ENCODE data around the gene CHST15. TPM values are rescaled to one million over a fixed set of nuclear protein-coding genes. Genes with fewer than 3 reads are reported as not detected.

CHST15 gene
- polyA plus RNA-seq (2013, experiment 1 of 4) = 4.9 TPM
- 5.2 TPM for polyA plus RNA-seq (2013, experiment 2 of 4)
- 2.8 TPM for polyA plus RNA-seq (2013, experiment 3 of 4)
- 3.5 TPM for polyA plus RNA-seq (2013, experiment 4 of 4)

- Histone ChIP-seq H3K27ac (ENCODE audit: insufficient read depth, low read depth, low read length, poor library complexity, severe bottlenecking) (no peak within 1 kb of the TSS), H3K4me1 (ENCODE audit: control insufficient read depth, insufficient read depth, low read length) (peaks cover 9% of the 10 kb centered on the region), H3K4me3 (ENCODE audit: insufficient read depth, low read depth, low read length) (peak within 1 kb of the TSS; percentile 55), H3K9me3 (ENCODE audit: control insufficient read depth, low read length) (no peaks in the 10 kb centered on the region), H3K27me3 (ENCODE audit: control insufficient read depth, insufficient read depth, low read length, poor library complexity, severe bottlenecking) (peaks cover 74% of the 10 kb centered on the region), H3K36me3 (ENCODE audit: control insufficient read depth, insufficient read depth, low read length) (no peaks in the 10 kb centered on the region)
- 0% methylated on average over 106 of the region's 106 CpGs for WGBS, 2 experiments
Observed at GRCh38 chr10:124092860-124093773, at the start of gene CHST15. TSS of gene CHST15 (minus strand) at chr10:124093598. CDS start at chr10:124046212, 47,386 bp downstream.

GRCh38 chr10:124142960-124143359, 49.6 kb upstream of the CHST15 start:
- H3K27me3 ChIP-seq (ENCODE audit: control insufficient read depth, insufficient read depth, low read length, poor library complexity, severe bottlenecking) = no peaks in the 10 kb centered on the region
- no peak overlapping the region for H3K27ac ChIP-seq (ENCODE audit: insufficient read depth, low read depth, low read length, poor library complexity, severe bottlenecking)
- H3K4me1 ChIP-seq (ENCODE audit: control insufficient read depth, insufficient read depth, low read length) = no peaks in the 10 kb centered on the region
- H3K9me3 ChIP-seq (ENCODE audit: control insufficient read depth, low read length) = no peaks in the 10 kb centered on the region
- no peaks in the 10 kb centered on the region for H3K36me3 ChIP-seq (ENCODE audit: control insufficient read depth, insufficient read depth, low read length)
- no peak overlapping the region for H3K4me3 ChIP-seq (ENCODE audit: insufficient read depth, low read depth, low read length)
- 92 to 95% methylated on average over 6 of the region's 6 CpGs for WGBS, 2 experiments

- H3K36me3 ChIP-seq (ENCODE audit: control insufficient read depth, insufficient read depth, low read length) = no peaks in the 10 kb centered on the region
- no peak overlapping the region for H3K27ac ChIP-seq (ENCODE audit: insufficient read depth, low read depth, low read length, poor library complexity, severe bottlenecking)
- H3K4me3 ChIP-seq (ENCODE audit: insufficient read depth, low read depth, low read length) = no peak overlapping the region
- WGBS, 2 experiments = 94% methylated on average over 7 of the region's 7 CpGs
- H3K27me3 ChIP-seq (ENCODE audit: control insufficient read depth, insufficient read depth, low read length, poor library complexity, severe bottlenecking) = no peaks in the 10 kb centered on the region
- H3K9me3 ChIP-seq (ENCODE audit: control insufficient read depth, low read length) = no peaks in the 10 kb centered on the region
- H3K4me1 ChIP-seq (ENCODE audit: control insufficient read depth, insufficient read depth, low read length) = no peaks in the 10 kb centered on the region
Observed at GRCh38 chr10:124142006-124142739, 48.8 kb upstream of the CHST15 start.

GRCh38 chr10:124138883-124139348, 45.5 kb upstream of the CHST15 start:
- no peaks in the 10 kb centered on the region for H3K4me1 ChIP-seq (ENCODE audit: control insufficient read depth, insufficient read depth, low read length)
- 89 to 90% methylated on average over 6 of the region's 6 CpGs for WGBS, 2 experiments
- no peaks in the 10 kb centered on the region for H3K36me3 ChIP-seq (ENCODE audit: control insufficient read depth, insufficient read depth, low read length)
- H3K27me3 ChIP-seq (ENCODE audit: control insufficient read depth, insufficient read depth, low read length, poor library complexity, severe bottlenecking) = no peaks in the 10 kb centered on the region
- H3K9me3 ChIP-seq (ENCODE audit: control insufficient read depth, low read length) = no peaks in the 10 kb centered on the region
- H3K27ac ChIP-seq (ENCODE audit: insufficient read depth, low read depth, low read length, poor library complexity, severe bottlenecking) = no peak overlapping the region
- H3K4me3 ChIP-seq (ENCODE audit: insufficient read depth, low read depth, low read length) = no peak overlapping the region

- no peak overlapping the region for H3K4me3 ChIP-seq (ENCODE audit: insufficient read depth, low read depth, low read length)
- no peak overlapping the region for H3K27ac ChIP-seq (ENCODE audit: insufficient read depth, low read depth, low read length, poor library complexity, severe bottlenecking)
- H3K4me1 ChIP-seq (ENCODE audit: control insufficient read depth, insufficient read depth, low read length) = no peaks in the 10 kb centered on the region
- no peaks in the 10 kb centered on the region for H3K36me3 ChIP-seq (ENCODE audit: control insufficient read depth, insufficient read depth, low read length)
- WGBS, 2 experiments = 89 to 94% methylated on average over 3 of the region's 3 CpGs
- no peaks in the 10 kb centered on the region for H3K9me3 ChIP-seq (ENCODE audit: control insufficient read depth, low read length)
- no peaks in the 10 kb centered on the region for H3K27me3 ChIP-seq (ENCODE audit: control insufficient read depth, insufficient read depth, low read length, poor library complexity, severe bottlenecking)
Observed at GRCh38 chr10:124138195-124138882, 44.9 kb upstream of the CHST15 start.

- H3K4me3 ChIP-seq (ENCODE audit: insufficient read depth, low read depth, low read length) = no peak overlapping the region
- H3K9me3 ChIP-seq (ENCODE audit: control insufficient read depth, low read length) = no peaks in the 10 kb centered on the region
- H3K27ac ChIP-seq (ENCODE audit: insufficient read depth, low read depth, low read length, poor library complexity, severe bottlenecking) = no peak overlapping the region
- peaks cover 5% of the 10 kb centered on the region for H3K4me1 ChIP-seq (ENCODE audit: control insufficient read depth, insufficient read depth, low read length)
- 92 to 96% methylated on average over 9 of the region's 9 CpGs for WGBS, 2 experiments
- no peaks in the 10 kb centered on the region for H3K27me3 ChIP-seq (ENCODE audit: control insufficient read depth, insufficient read depth, low read length, poor library complexity, severe bottlenecking)
- H3K36me3 ChIP-seq (ENCODE audit: control insufficient read depth, insufficient read depth, low read length) = no peaks in the 10 kb centered on the region
Observed at GRCh38 chr10:124134251-124134893, 41.0 kb upstream of the CHST15 start.

- peaks cover 9% of the 10 kb centered on the region for H3K4me1 ChIP-seq (ENCODE audit: control insufficient read depth, insufficient read depth, low read length)
- no peaks in the 10 kb centered on the region for H3K9me3 ChIP-seq (ENCODE audit: control insufficient read depth, low read length)
- no peaks in the 10 kb centered on the region for H3K36me3 ChIP-seq (ENCODE audit: control insufficient read depth, insufficient read depth, low read length)
- no peak overlapping the region for H3K27ac ChIP-seq (ENCODE audit: insufficient read depth, low read depth, low read length, poor library complexity, severe bottlenecking)
- WGBS, 2 experiments = 94% methylated on average over 5 of the region's 5 CpGs
- no peaks in the 10 kb centered on the region for H3K27me3 ChIP-seq (ENCODE audit: control insufficient read depth, insufficient read depth, low read length, poor library complexity, severe bottlenecking)
- no peak overlapping the region for H3K4me3 ChIP-seq (ENCODE audit: insufficient read depth, low read depth, low read length)
Observed at GRCh38 chr10:124132876-124133275, 39.5 kb upstream of the CHST15 start.

GRCh38 chr10:124132306-124132705, 38.9 kb upstream of the CHST15 start:
- no peaks in the 10 kb centered on the region for H3K36me3 ChIP-seq (ENCODE audit: control insufficient read depth, insufficient read depth, low read length)
- peaks cover 9% of the 10 kb centered on the region for H3K4me1 ChIP-seq (ENCODE audit: control insufficient read depth, insufficient read depth, low read length)
- no peaks in the 10 kb centered on the region for H3K9me3 ChIP-seq (ENCODE audit: control insufficient read depth, low read length)
- no peaks in the 10 kb centered on the region for H3K27me3 ChIP-seq (ENCODE audit: control insufficient read depth, insufficient read depth, low read length, poor library complexity, severe bottlenecking)
- no peak overlapping the region for H3K4me3 ChIP-seq (ENCODE audit: insufficient read depth, low read depth, low read length)
- no peak overlapping the region for H3K27ac ChIP-seq (ENCODE audit: insufficient read depth, low read depth, low read length, poor library complexity, severe bottlenecking)
- WGBS, 2 experiments = 93% methylated on average over 5 of the region's 5 CpGs

GRCh38 chr10:124131172-124131571, 37.8 kb upstream of the CHST15 start:
- Histone ChIP-seq H3K4me3 (ENCODE audit: insufficient read depth, low read depth, low read length) (no peak overlapping the region), H3K9me3 (ENCODE audit: control insufficient read depth, low read length) (no peaks in the 10 kb centered on the region), H3K36me3 (ENCODE audit: control insufficient read depth, insufficient read depth, low read length) (no peaks in the 10 kb centered on the region), H3K27me3 (ENCODE audit: control insufficient read depth, insufficient read depth, low read length, poor library complexity, severe bottlenecking) (no peaks in the 10 kb centered on the region), H3K27ac (ENCODE audit: insufficient read depth, low read depth, low read length, poor library complexity, severe bottlenecking) (no peak overlapping the region), H3K4me1 (ENCODE audit: control insufficient read depth, insufficient read depth, low read length) (peaks cover 9% of the 10 kb centered on the region)
- 76 to 83% methylated on average over 9 of the region's 9 CpGs for WGBS, 2 experiments
